NB4 (cell line): ENCODE measurements around the gene GJD2.

Experiments
- DNase-seq: peaks from one replicate; pipeline ENCODE4 v3.0.0; 2010; ENCODE audit warnings: low read depth
- H3K4me3 ChIP-seq: one replicate; pipeline ENCODE4 v1.5.1; 2011; ENCODE audit warnings: mild to moderate bottlenecking, low read depth, low read length, moderate library complexity
- MYC ChIP-seq: IDR thresholded peaks from 2 replicates; pipeline ENCODE4 v1.6.1; 2011; ENCODE audit warnings: low read depth, low read length
- POLR2A ChIP-seq: IDR thresholded peaks from 2 replicates; pipeline ENCODE4 v1.6.1; 2011; ENCODE audit warnings: mild to moderate bottlenecking; ENCODE audit not compliant: insufficient read length; ENCODE audit errors: extremely low read depth
- TF ChIP-seq, protein P1 (sequence below): IDR thresholded peaks from one replicate; pipeline ENCODE4 v1.5.1; 2012; ENCODE audit warnings: low read depth, low read length
- TF ChIP-seq, protein P2 (sequence below): IDR thresholded peaks from 2 replicates; pipeline ENCODE4 v1.6.1; 2011; ENCODE audit warnings: low read depth, low read length

Gene GJD2

DNA sequence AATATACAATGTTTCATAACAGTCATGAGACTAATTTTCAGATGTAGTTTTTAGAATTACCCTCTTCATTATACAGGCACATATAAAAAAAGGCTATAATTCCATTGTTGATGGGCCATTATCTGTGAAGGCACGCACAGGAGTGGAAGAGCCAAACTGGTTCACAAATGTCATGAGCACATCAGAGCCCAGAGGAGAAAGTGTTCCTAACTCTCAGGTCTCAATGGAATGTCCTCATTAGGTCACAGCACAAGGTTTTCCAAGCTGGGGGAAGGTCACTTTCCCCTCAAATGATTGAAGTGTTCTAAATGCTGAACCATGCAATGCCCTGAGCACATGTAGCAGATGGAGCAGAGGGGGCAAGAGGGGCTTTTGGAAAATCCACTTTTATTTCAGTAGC is 41.2 kb downstream of the GJD2 start:
- TF ChIP-seq, protein P1, sequence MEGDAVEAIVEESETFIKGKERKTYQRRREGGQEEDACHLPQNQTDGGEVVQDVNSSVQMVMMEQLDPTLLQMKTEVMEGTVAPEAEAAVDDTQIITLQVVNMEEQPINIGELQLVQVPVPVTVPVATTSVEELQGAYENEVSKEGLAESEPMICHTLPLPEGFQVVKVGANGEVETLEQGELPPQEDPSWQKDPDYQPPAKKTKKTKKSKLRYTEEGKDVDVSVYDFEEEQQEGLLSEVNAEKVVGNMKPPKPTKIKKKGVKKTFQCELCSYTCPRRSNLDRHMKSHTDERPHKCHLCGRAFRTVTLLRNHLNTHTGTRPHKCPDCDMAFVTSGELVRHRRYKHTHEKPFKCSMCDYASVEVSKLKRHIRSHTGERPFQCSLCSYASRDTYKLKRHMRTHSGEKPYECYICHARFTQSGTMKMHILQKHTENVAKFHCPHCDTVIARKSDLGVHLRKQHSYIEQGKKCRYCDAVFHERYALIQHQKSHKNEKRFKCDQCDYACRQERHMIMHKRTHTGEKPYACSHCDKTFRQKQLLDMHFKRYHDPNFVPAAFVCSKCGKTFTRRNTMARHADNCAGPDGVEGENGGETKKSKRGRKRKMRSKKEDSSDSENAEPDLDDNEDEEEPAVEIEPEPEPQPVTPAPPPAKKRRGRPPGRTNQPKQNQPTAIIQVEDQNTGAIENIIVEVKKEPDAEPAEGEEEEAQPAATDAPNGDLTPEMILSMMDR = no peak
- TF ChIP-seq MYC = no peak
- no peak for TF ChIP-seq POLR2A
- TF ChIP-seq, protein P2, sequence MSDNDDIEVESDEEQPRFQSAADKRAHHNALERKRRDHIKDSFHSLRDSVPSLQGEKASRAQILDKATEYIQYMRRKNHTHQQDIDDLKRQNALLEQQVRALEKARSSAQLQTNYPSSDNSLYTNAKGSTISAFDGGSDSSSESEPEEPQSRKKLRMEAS = no peak
- DNase-seq = no peak
- H3K4me3 ChIP-seq = no peak overlapping the region

DNA sequence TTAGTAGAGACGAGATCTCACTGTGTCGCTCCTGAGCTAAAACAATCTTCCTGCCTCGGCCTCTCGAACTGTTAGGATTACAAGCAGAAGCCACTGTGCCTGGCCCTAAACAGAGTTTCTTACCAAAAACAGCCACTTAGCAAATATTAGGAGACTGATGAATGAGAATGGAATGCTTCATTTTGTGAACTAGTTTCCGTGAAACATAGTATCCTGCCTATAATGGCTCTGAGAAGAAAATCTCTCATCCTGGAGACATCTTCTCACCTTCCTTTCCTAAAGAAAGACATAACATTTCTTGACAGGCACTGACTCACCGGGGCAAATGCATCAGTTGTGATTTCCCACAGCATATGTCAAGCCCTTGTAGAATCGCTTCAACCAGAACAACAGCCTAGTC is 44.9 kb downstream of the GJD2 start:
- no peak overlapping the region for H3K4me3 ChIP-seq
- no peak for DNase-seq
- TF ChIP-seq, protein P1 = no peak
- TF ChIP-seq MYC (no peak), POLR2A (no peak)
- TF ChIP-seq, protein P2 = no peak

DNA sequence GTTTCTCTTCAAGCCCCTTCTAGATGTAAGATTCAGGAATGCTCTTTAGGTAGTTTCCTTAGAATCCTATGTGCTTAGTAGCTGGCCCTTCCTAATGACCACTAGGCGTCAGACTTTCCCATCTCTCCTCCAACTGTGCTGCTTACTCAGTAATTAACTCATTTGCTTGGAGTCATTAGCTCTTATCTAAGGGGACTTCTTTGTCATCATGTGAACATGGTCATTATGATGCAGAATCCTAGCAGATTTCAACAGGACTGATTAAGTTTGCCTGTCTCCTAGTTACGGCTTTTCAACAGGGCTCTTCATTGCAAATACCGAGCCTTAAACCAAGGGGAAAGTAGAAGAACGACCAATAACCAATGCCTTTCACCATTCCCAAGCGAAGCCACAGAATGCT is 46.4 kb downstream of the GJD2 start:
- no peak overlapping the region for H3K4me3 ChIP-seq
- peak; percentile 60 for DNase-seq
- TF ChIP-seq, protein P1 = peak; percentile 92
- TF ChIP-seq POLR2A (no peak), MYC (no peak)
- TF ChIP-seq, protein P2 = no peak

DNA sequence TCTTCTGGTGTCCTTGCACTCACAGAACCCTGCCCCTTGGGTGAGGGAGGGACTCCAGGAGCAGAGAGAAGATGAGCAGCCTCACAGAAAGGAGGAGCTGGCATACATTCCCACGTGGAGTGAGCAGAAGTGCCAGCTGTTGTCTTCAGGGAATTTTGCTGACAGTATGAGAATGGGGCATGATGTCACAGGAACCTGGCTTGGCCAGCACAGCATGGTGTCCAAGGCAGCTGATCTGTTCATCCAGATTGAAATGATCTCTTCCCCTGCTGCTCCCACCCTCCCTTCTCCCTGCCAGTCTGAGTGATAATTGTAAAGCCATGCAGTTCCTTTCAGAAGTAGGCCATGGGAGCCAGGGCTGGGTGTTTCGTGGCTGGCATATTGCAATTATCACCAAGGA is 53.3 kb downstream of the GJD2 start:
- DNase-seq = no peak
- no peak overlapping the region for H3K4me3 ChIP-seq
- TF ChIP-seq MYC (no peak), POLR2A (no peak)
- TF ChIP-seq, protein P2 = no peak
- TF ChIP-seq, protein P1 = no peak
